Gastrocnemius medialis (tissue), 4 donors: ENCODE results near the gene ZBTB3.

Source experiments
- CTCF ChIP-seq, 5 experiments: fragments of 450-650 bp in 3 of 5; fragments of 200-600 bp in 2 of 5; sonication (generic) in 2 of 5; IDR thresholded peaks in 4 of 5; conservative IDR thresholded peaks in 1 of 5; 1 replicate in 4 of 5; 2 replicates in 1 of 5; pipeline ENCODE4 v1.5.1; 2016 to 2019; ENCODE audit warnings: antibody characterized with exemption in 5 of 5, mild to moderate bottlenecking in 3 of 5, moderate library complexity in 3 of 5
- POLR2A ChIP-seq, 2 donors: fragments of 450-650 bp; IDR thresholded peaks; one replicate each; pipeline ENCODE4 v1.6.1; 2017; ENCODE audit warnings: antibody characterized with exemption in 2 of 2, mild to moderate bottlenecking in 2 of 2, moderate library complexity in 2 of 2

GRCh38 chr11:62705413-62705812 lies 48.5 kb downstream of the ZBTB3 start:
- TF ChIP-seq CTCF (IDR thresholded peaks at IDR 0.05 in 4 of 5, conservative IDR thresholded peaks at IDR 0.05 in 1 of 5) (no peak), POLR2A (IDR thresholded peaks at IDR 0.05) (no peak)
